Activated CD4-positive, alpha-beta memory T cell treated with anti-CD3 and anti-CD28 coated beads for 36 hours (primary cell): ENCODE results near the gene CYP2C19. TPM values are rescaled to one million over a fixed set of nuclear protein-coding genes. Genes with fewer than 3 reads are reported as not detected.
"Not testable (repeated sequence)": the region's sequence is repeated elsewhere in the genome, so short reads cannot be mapped to it uniquely, and the experiment has no call there.

Experiments
- CTCF ChIA-PET: fragments of 350-600 bp; sonication (Branson Sonifier 250); formaldehyde crosslinking; loops from one replicate; lab custom pipeline; 2021; ENCODE audit warnings: antibody characterized with exemption, inconsistent platforms; lab: Charles Lee
- POLR2A ChIA-PET: fragments of 350-600 bp; sonication (Branson Sonifier 250); formaldehyde crosslinking; loops from one replicate; lab custom pipeline; 2021; ENCODE audit warnings: antibody characterized with exemption; lab: Charles Lee
- DNase-seq: peaks from one replicate; pipeline ENCODE4 v3.0.0-alpha.2; 2020
- H3K27ac Mint-ChIP-seq: one replicate; pipeline ENCODE4 v1.8.0; 2021; ENCODE audit warnings: mixed read lengths
- H3K27me3 Mint-ChIP-seq: one replicate; pipeline ENCODE4 v1.8.0; 2021; ENCODE audit warnings: mixed read lengths
- H3K36me3 Mint-ChIP-seq: one replicate; pipeline ENCODE4 v1.8.0; 2021; ENCODE audit warnings: mixed read lengths
- H3K4me1 Mint-ChIP-seq: one replicate; pipeline ENCODE4 v1.8.0; 2021; ENCODE audit warnings: low read depth, mixed read lengths
- H3K4me3 Mint-ChIP-seq: one replicate; pipeline ENCODE4 v1.8.0; 2021; ENCODE audit warnings: mild to moderate bottlenecking, mixed read lengths
- H3K9me3 Mint-ChIP-seq: one replicate; pipeline ENCODE4 v1.8.0; 2021; ENCODE audit warnings: mixed read lengths
- intact Hi-C: fragments of 100-400 bp; cut with micrococcal nuclease; formaldehyde crosslinking; loops from one replicate; pipeline ENCODE4 v1.15.1; 2023
- total RNA-seq, 2 experiments: library from RNA; stranded (reverse); gene quantifications; one replicate each; pipeline ENCODE4 v1.2.3, GENCODE V29; 2021

CYP2C19 gene
- total RNA-seq, 2 experiments from 2014 or later = 0.52 to 0.53 TPM

- Mint-ChIP-seq H3K9me3 (peaks cover 3% of the 10 kb centered on the region), H3K27ac (no peak overlapping the region), H3K36me3 (no peaks in the 10 kb centered on the region), H3K4me1 (no peaks in the 10 kb centered on the region), H3K27me3 (no peaks in the 10 kb centered on the region), H3K4me3 (no peak overlapping the region)
- ChIA-PET CTCF (no interaction called here), POLR2A (no interaction called here)
- intact Hi-C loops = no loop called here
- DNase-seq = no peak
These were observed 128.0 kb downstream of the CYP2C19 start for GRCh38 chr10:94890264-94891022.

- H3K36me3 Mint-ChIP-seq, H3K9me3 Mint-ChIP-seq, H3K27me3 Mint-ChIP-seq, CTCF ChIA-PET, H3K27ac Mint-ChIP-seq, H3K4me3 Mint-ChIP-seq, intact Hi-C loops, H3K4me1 Mint-ChIP-seq, POLR2A ChIA-PET, DNase-seq: not testable (repeated sequence)
These were observed 135.9 kb downstream of the CYP2C19 start for GRCh38 chr10:94898414-94898813.

- intact Hi-C loops = no loop called here
- Mint-ChIP-seq H3K4me3 (no peak overlapping the region), H3K36me3 (no peaks in the 10 kb centered on the region), H3K27me3 (no peaks in the 10 kb centered on the region), H3K4me1 (no peaks in the 10 kb centered on the region), H3K9me3 (peaks cover 7% of the 10 kb centered on the region), H3K27ac (no peak overlapping the region)
- POLR2A ChIA-PET = no interaction called here
- CTCF ChIA-PET = no interaction called here
- DNase-seq = no peak
These were observed 139.6 kb downstream of the CYP2C19 start for GRCh38 chr10:94902080-94902479.

GRCh38 chr10:94902570-94902969 lies 140.1 kb downstream of the CYP2C19 start:
- Mint-ChIP-seq H3K4me3 (no peak overlapping the region), H3K27ac (no peak overlapping the region), H3K36me3 (no peaks in the 10 kb centered on the region), H3K4me1 (no peaks in the 10 kb centered on the region), H3K9me3 (peaks cover 8% of the 10 kb centered on the region), H3K27me3 (no peaks in the 10 kb centered on the region)
- intact Hi-C loops = no loop called here
- ChIA-PET POLR2A (no interaction called here), CTCF (no interaction called here)
- no peak for DNase-seq

Other genes with a start within 250 kb of the CYP2C19 start
- gene HELLS, start 216.9 kb upstream of the CYP2C19 start, total RNA-seq = 100 to 1,000 TPM; 135 to 141 TPM
- gene CYP2C18, start 79.0 kb upstream of the CYP2C19 start, total RNA-seq = under 1 TPM; 0.27 to 0.71 TPM
- under 1 TPM in 1 of 2 experiments, not detected in 1; 0.17 TPM for gene CYP2C9, start 176.0 kb downstream of the CYP2C19 start, total RNA-seq